ENCODE measurements around the gene TEKT2. TPM values are rescaled to one million over a fixed set of nuclear protein-coding genes. Genes with fewer than 3 reads are reported as not detected.
A peak's percentile ranks its signal among the peaks of the same experiment; 100 is the strongest.

The TEKT2 gene
- total and polyA plus RNA-seq, 2 of the 4 experiments (the other 2 are of a cell fraction): 0.18 TPM; not detected in 1

DNA sequence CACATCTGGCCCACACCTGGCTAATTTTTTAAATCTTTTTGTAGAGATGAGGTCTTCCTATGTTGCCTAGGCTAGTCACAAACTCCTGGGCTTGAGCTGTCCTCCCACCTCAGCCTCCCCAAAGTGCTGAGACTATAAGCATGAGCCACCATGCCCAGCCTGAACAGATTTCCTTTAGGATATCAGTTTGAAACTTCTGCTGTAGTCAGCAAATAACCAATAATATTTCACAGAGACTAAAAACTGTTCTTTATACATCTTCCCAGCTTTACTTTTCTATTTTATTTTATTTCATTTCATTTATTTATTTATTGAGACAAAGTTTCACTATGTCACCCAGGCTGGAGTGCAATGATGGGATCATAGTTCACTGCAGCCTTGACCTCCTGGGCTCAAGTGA lies 29.9 kb upstream of the TEKT2 start:
- H3K18ac ChIP-seq (ENCODE audit: low read depth, low read length): no peak overlapping the region
- no peaks in the 10 kb centered on the region for H3K79me1 ChIP-seq (ENCODE audit: low read depth in 1 of 2, low read length in 2 of 2)
- ATAC-seq (ENCODE audit: low read depth) (no peak), DNase-seq (no peak)
- H2AK9ac ChIP-seq (replicated peaks; ENCODE audit: low read depth, low read length, poor library complexity): no peak overlapping the region
- H2BK5ac ChIP-seq (ENCODE audit: low read depth, low read length, poor library complexity, severe bottlenecking): no peak overlapping the region
- H2AK5ac ChIP-seq (ENCODE audit: low read depth, low read length): no peak overlapping the region
- CTCF ChIA-PET: no interaction called here
- H3K9me1 ChIP-seq (ENCODE audit: insufficient read depth, low read length): no peaks in the 10 kb centered on the region; the same call in 1 of the 2 replicates
- H2BK20ac ChIP-seq (ENCODE audit: low read depth, low read length): no peak overlapping the region
- H2AFZ ChIP-seq (replicated peaks; ENCODE audit: low read length, poor library complexity): no peak overlapping the region
- no peak overlapping the region for H2BK15ac ChIP-seq (ENCODE audit: low read depth, low read length)
- no peaks in the 10 kb centered on the region for H3K4me1 ChIP-seq (ENCODE audit: control insufficient read depth, insufficient read depth, low read length)
- no peak overlapping the region for H2BK120ac ChIP-seq (ENCODE audit: low read depth, low read length)
- no peak overlapping the region for H3K4ac ChIP-seq (ENCODE audit: low read depth, low read length)
- peak; percentile 77 for TF ChIP-seq MAFK (IDR thresholded peaks at IDR 0.05; ENCODE audit: low read depth, low read length)
- TF ChIP-seq, protein P1, sequence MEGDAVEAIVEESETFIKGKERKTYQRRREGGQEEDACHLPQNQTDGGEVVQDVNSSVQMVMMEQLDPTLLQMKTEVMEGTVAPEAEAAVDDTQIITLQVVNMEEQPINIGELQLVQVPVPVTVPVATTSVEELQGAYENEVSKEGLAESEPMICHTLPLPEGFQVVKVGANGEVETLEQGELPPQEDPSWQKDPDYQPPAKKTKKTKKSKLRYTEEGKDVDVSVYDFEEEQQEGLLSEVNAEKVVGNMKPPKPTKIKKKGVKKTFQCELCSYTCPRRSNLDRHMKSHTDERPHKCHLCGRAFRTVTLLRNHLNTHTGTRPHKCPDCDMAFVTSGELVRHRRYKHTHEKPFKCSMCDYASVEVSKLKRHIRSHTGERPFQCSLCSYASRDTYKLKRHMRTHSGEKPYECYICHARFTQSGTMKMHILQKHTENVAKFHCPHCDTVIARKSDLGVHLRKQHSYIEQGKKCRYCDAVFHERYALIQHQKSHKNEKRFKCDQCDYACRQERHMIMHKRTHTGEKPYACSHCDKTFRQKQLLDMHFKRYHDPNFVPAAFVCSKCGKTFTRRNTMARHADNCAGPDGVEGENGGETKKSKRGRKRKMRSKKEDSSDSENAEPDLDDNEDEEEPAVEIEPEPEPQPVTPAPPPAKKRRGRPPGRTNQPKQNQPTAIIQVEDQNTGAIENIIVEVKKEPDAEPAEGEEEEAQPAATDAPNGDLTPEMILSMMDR (conservative IDR thresholded peaks at IDR 0.05; ENCODE audit: low read depth, low read length): no peak
- H3K56ac ChIP-seq (ENCODE audit: extremely low read depth, insufficient read depth, low read length): no peak overlapping the region
- no peaks in the 10 kb centered on the region for H3K9me3 ChIP-seq (ENCODE audit: control insufficient read depth, insufficient read depth, low read length)
- H4K8ac ChIP-seq (ENCODE audit: low read depth in 2 of 2, low read length in 2 of 2): no peak overlapping the region
- dilution Hi-C loops (cut with HindIII; ENCODE audit: low sequenced_read_pairs, unreplicated experiment): no loop called here
- no peaks in the 10 kb centered on the region for H3K27me3 ChIP-seq (ENCODE audit: control insufficient read depth, insufficient read depth, low read length)
- in situ Hi-C loops (cut with MboI; ENCODE audit: low sequenced_read_pairs): no loop called here
- no peak overlapping the region for H3K4me2 ChIP-seq (ENCODE audit: low read depth, low read length)
- no peak overlapping the region for H3K9ac ChIP-seq (ENCODE audit: low read depth, low read length)
- H3K14ac ChIP-seq (replicated peaks; ENCODE audit: low read depth, low read length): no peak overlapping the region
- H3K23ac ChIP-seq (ENCODE audit: low read depth, low read length): no peak overlapping the region
- intact Hi-C loops (cut with micrococcal nuclease): no loop called here
- POLR2A ChIA-PET (ENCODE audit: unreplicated experiment): no interaction called here
- no peak overlapping the region for H4K91ac ChIP-seq (ENCODE audit: insufficient read depth, low read depth, low read length)
- H3K36me3 ChIP-seq (ENCODE audit: control insufficient read depth, insufficient read depth, low read length): peaks cover 8% of the 10 kb centered on the region
- no peak overlapping the region for H3K27ac ChIP-seq (ENCODE audit: insufficient read depth, low read length)
- BruUV-seq (replicated peaks): no TSS peak
- H4K20me1 ChIP-seq (ENCODE audit: insufficient read depth, low read length): no peaks in the 10 kb centered on the region
- no peak overlapping the region for H4K5ac ChIP-seq (ENCODE audit: low read depth, low read length)
- H3K4me3 ChIP-seq (ENCODE audit: insufficient read depth, low read depth, low read length): no peak overlapping the region

All from IMR-90 (cell line).